Measurements from ENCODE around the gene HGFAC. TPM values are rescaled to one million over a fixed set of nuclear protein-coding genes. Genes with fewer than 3 reads are reported as not detected.

The HGFAC gene
- total and polyA plus RNA-seq, 2 of the 13 experiments (the other 11 are each of a cell fraction or from before 2014, with no cell fraction given) = 8.5 to 63.6 TPM

DNA sequence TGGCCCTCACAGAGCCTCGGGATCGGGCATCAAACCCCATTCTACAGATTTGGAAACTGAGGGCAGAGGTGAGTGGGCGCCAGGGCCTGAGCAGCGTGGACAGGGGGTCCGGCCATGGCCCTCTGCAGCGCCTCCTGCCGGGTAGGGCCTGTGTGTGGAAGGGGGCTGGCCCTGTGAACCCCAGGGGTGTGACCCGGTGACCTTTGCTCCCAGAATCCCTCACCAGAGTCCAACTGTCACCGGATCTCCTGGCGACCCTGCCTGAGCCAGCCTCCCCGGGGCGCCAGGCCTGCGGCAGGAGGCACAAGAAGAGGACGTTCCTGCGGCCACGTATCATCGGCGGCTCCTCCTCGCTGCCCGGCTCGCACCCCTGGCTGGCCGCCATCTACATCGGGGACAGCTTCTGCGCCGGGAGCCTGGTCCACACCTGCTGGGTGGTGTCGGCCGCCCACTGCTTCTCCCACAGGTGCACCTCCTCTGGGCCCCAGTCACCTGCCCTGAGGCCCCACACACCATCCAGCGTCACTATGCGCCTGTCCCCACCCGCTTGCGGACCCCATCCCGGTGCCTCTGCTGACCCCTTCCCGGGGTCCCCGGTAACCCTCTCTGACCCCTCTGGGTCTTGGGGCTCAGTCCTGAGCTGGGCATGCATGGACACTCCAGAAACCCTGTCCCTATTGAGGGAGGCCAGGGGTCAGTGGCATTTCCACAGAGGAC is 4.2 kb downstream of the HGFAC start:
- ChIA-PET CTCF (ENCODE audit: low intra/inter-chr PET ratio, low total read pairs) (no interaction called here), POLR2A (no interaction called here)
- no TSS peak for BruUV-seq (replicated peaks)
- no peak for DNase-seq (ENCODE audit: low spot score)
- FAIRE-seq = no peak
- TF ChIP-seq NFIB (CRISPR knock-in tag; IDR thresholded peaks at IDR 0.05; ENCODE audit: borderline replicate concordance) = no peak
- TF ChIP-seq, protein P1, sequence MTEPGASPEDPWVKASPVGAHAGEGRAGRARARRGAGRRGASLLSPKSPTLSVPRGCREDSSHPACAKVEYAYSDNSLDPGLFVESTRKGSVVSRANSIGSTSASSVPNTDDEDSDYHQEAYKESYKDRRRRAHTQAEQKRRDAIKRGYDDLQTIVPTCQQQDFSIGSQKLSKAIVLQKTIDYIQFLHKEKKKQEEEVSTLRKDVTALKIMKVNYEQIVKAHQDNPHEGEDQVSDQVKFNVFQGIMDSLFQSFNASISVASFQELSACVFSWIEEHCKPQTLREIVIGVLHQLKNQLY (CRISPR knock-in tag; IDR thresholded peaks at IDR 0.05) = no peak
- TF ChIP-seq RBFOX2 (IDR thresholded peaks at IDR 0.05; ENCODE audit: low read depth, low read length) = 0 out of 2 replicates have a peak, but pooled peaks have one; percentile 18
- TF ChIP-seq ZMYM3 (CRISPR knock-in tag; IDR thresholded peaks at IDR 0.05) = peak; percentile 69; the same call in 1 of the 2 replicates
- TF ChIP-seq NCOA1 (CRISPR knock-in tag; IDR thresholded peaks at IDR 0.05) = no peak
- peak; percentile 86 for TF ChIP-seq ZNF629 (CRISPR knock-in tag; conservative IDR thresholded peaks at IDR 0.05)
- TF ChIP-seq ZKSCAN1 (IDR thresholded peaks at IDR 0.05; ENCODE audit: low read length) = no peak
- TF ChIP-seq, protein P2, sequence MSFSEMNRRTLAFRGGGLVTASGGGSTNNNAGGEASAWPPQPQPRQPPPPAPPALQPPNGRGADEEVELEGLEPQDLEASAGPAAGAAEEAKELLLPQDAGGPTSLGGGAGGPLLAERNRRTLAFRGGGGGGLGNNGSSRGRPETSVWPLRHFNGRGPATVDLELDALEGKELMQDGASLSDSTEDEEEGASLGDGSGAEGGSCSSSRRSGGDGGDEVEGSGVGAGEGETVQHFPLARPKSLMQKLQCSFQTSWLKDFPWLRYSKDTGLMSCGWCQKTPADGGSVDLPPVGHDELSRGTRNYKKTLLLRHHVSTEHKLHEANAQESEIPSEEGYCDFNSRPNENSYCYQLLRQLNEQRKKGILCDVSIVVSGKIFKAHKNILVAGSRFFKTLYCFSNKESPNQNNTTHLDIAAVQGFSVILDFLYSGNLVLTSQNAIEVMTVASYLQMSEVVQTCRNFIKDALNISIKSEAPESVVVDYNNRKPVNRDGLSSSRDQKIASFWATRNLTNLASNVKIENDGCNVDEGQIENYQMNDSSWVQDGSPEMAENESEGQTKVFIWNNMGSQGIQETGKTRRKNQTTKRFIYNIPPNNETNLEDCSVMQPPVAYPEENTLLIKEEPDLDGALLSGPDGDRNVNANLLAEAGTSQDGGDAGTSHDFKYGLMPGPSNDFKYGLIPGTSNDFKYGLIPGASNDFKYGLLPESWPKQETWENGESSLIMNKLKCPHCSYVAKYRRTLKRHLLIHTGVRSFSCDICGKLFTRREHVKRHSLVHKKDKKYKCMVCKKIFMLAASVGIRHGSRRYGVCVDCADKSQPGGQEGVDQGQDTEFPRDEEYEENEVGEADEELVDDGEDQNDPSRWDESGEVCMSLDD (CRISPR knock-in tag; IDR thresholded peaks at IDR 0.05; ENCODE audit: borderline replicate concordance) = 0 out of 2 replicates have a peak, but pooled peaks have one; percentile 29
- no peak for TF ChIP-seq ZNF10 (CRISPR knock-in tag; IDR thresholded peaks at IDR 0.05; ENCODE audit: borderline replicate concordance, low read depth)
- peak; percentile 4; the same call in 1 of the 2 replicates for TF ChIP-seq HNF4A (CRISPR knock-in tag; IDR thresholded peaks at IDR 0.05)
- TF ChIP-seq RBAK (CRISPR knock-in tag; IDR thresholded peaks at IDR 0.05) = no peak
- intact Hi-C loops (cut with micrococcal nuclease; ENCODE audit: unreplicated experiment) (no loop called here), in situ Hi-C loops (cut with HindIII; ENCODE audit: extremely low pct_ligation_motif_present, low pct_unique_long_range_greater_than_20kb) (loop anchor here (5.0 kb wide), 1 partner anchor 99 kb away; no protein-coding TSS in a partner anchor)
- H4K20me1 ChIP-seq (ENCODE audit: insufficient read depth, low read length) = no peaks in the 10 kb centered on the region
- ATAC-seq = no peak
- no peaks in the 10 kb centered on the region for H3K27me3 ChIP-seq (ENCODE audit: control insufficient read depth in 1 of 2, insufficient read depth in 2 of 2, low read length in 2 of 2)
- 95% methylated on average over 12 of the region's 34 CpGs for WGBS (ENCODE audit: low lambda C conversion rate)
- H3K27ac ChIP-seq (ENCODE audit: extremely low read length, insufficient read depth, low read length) = no peak overlapping the region
- no peaks in the 10 kb centered on the region for H3K9me3 ChIP-seq (ENCODE audit: low read length)
- H3K9ac ChIP-seq (ENCODE audit: insufficient read depth, low read depth, low read length) = no peak overlapping the region
- H2AFZ ChIP-seq (ENCODE audit: low read length) = no peak overlapping the region
- H3K4me1 ChIP-seq (ENCODE audit: insufficient read depth, low read length) = peaks cover 40% of the 10 kb centered on the region
- no peaks in the 10 kb centered on the region for H3K36me3 ChIP-seq (replicated peaks in 1 of 2; ENCODE audit: control insufficient read depth in 1 of 2, insufficient read depth in 2 of 2, low read length in 2 of 2)
- H3K4me2 ChIP-seq (ENCODE audit: low read depth, low read length) = no peak overlapping the region
- no peaks in the 10 kb centered on the region for H3K79me2 ChIP-seq (ENCODE audit: insufficient read depth, low read length)
- H3K4me3 ChIP-seq (replicated peaks in 1 of 3; ENCODE audit: insufficient read depth in 1 of 3, low read depth in 2 of 3, low read length in 3 of 3) = no peak overlapping the region

Measured in HepG2 (cell line).